Measurements from ENCODE around the gene CRYBA2. TPM values are rescaled to one million over a fixed set of nuclear protein-coding genes. Genes with fewer than 3 reads are reported as not detected.
A peak's percentile ranks its signal among the peaks of the same experiment; 100 is the strongest.

The CRYBA2 gene
- total RNA-seq, 1 experiment from 2014 or later, result not detected

- Histone ChIP-seq H3K27me3 (ENCODE audit: control insufficient read depth, insufficient read depth, low read length) (no peaks in the 10 kb centered on the region; the same call in 1 of the 2 replicates), H3K4me3 (ENCODE audit: low read depth in 2 of 2, low read length in 2 of 2) (no peak overlapping the region; a peak in 1 of 4 replicates), H3K9me3 (ENCODE audit: control insufficient read depth, insufficient read depth, low read depth, low read length) (no peaks in the 10 kb centered on the region), H3K36me3 (ENCODE audit: control insufficient read depth, insufficient read depth, low read length) (no peaks in the 10 kb centered on the region), H3K27ac (ENCODE audit: low read length) (no peak overlapping the region), H3K4me1 (ENCODE audit: control insufficient read depth, insufficient read depth, low read length) (0 out of 2 replicates have a peak, but pooled peaks cover 4% of the 10 kb centered on the region)
- DNase-seq (ENCODE audit: low read depth, low spot score) (no peak), ATAC-seq (no peak)
- intact Hi-C loops (cut with micrococcal nuclease; ENCODE audit: unreplicated experiment) (no loop called here), in situ Hi-C loops (cut with HindIII; ENCODE audit: low pct_unique_long_range_greater_than_20kb, low sequenced_read_pairs) (no loop called here)
- ChIA-PET POLR2A (no interaction called here), CTCF (interaction anchor here (0.6 kb wide), 1 partner anchor 64 kb away, joined by 5 read pairs; no protein-coding TSS in a partner anchor)
- BruUV-seq (replicated peaks), result no TSS peak
- no peak for TF ChIP-seq CTCF (IDR thresholded peaks at IDR 0.05)
- TF ChIP-seq REST (IDR thresholded peaks at IDR 0.05; ENCODE audit: insufficient read depth in 1 of 2, low read depth in 2 of 2, low read length in 1 of 2), result peak; percentile 84 to 89
These were observed 31.3 kb downstream of the CRYBA2 start for GRCh38 chr2:218961651-218962570.

GRCh38 chr2:218961229-218961628, 32.0 kb downstream of the CRYBA2 start:
- intact Hi-C loops (cut with micrococcal nuclease; ENCODE audit: unreplicated experiment), result no loop called here
- CTCF ChIA-PET, result interaction anchor here (0.6 kb wide), 1 partner anchor 64 kb away, joined by 5 read pairs; no protein-coding TSS in a partner anchor
- no peaks in the 10 kb centered on the region; the same call in 1 of the 2 replicates for H3K27me3 ChIP-seq (ENCODE audit: control insufficient read depth, insufficient read depth, low read length)

More at GRCh38 chr2:218961229-218961628, 32.0 kb downstream of the CRYBA2 start:
- in situ Hi-C loops (cut with HindIII; ENCODE audit: low pct_unique_long_range_greater_than_20kb, low sequenced_read_pairs), result no loop called here
- TF ChIP-seq CTCF (IDR thresholded peaks at IDR 0.05), result no peak
- TF ChIP-seq SIN3A (IDR thresholded peaks at IDR 0.05; ENCODE audit: borderline replicate concordance, insufficient read depth, low read depth, low read length), result no peak
- no peak for TF ChIP-seq TCF7L2 (IDR thresholded peaks at IDR 0.05; ENCODE audit: low read depth, low read length)
- no peak for TF ChIP-seq REST (IDR thresholded peaks at IDR 0.05; ENCODE audit: insufficient read depth in 1 of 2, low read depth in 2 of 2, low read length in 1 of 2)
- TF ChIP-seq POLR2AphosphoS5 (IDR thresholded peaks at IDR 0.05; ENCODE audit: low read depth, low read length), result no peak
- ATAC-seq, result no peak
- Histone ChIP-seq H3K9me3 (ENCODE audit: control insufficient read depth, insufficient read depth, low read depth, low read length) (no peaks in the 10 kb centered on the region), H3K4me3 (ENCODE audit: low read depth in 2 of 2, low read length in 2 of 2) (peak overlapping the region; percentile 42 to 62), H3K4me1 (ENCODE audit: control insufficient read depth, insufficient read depth, low read length) (0 out of 2 replicates have a peak, but pooled peaks cover 4% of the 10 kb centered on the region), H3K27ac (ENCODE audit: low read length) (no peak overlapping the region), H3K36me3 (ENCODE audit: control insufficient read depth, insufficient read depth, low read length) (no peaks in the 10 kb centered on the region)
- DNase-seq (ENCODE audit: low read depth, low spot score), result no peak
- BruUV-seq (replicated peaks), result no TSS peak
- POLR2A ChIA-PET, result no interaction called here
